Activated naive CD8-positive, alpha-beta T cell (primary cell): ENCODE data around the gene SEC61A2.

ENCODE experiments used
- H3K27ac Mint-ChIP-seq: one replicate; pipeline ENCODE4 v1.8.0; 2021; ENCODE audit warnings: mixed read lengths
- H3K27me3 Mint-ChIP-seq: one replicate; pipeline ENCODE4 v1.8.0; 2021; ENCODE audit warnings: mixed read lengths
- H3K36me3 Mint-ChIP-seq: one replicate; pipeline ENCODE4 v1.8.0; 2021; ENCODE audit warnings: mixed read lengths
- H3K4me1 Mint-ChIP-seq: one replicate; pipeline ENCODE4 v1.8.0; 2021; ENCODE audit warnings: low read depth, mixed read lengths
- H3K4me3 Mint-ChIP-seq: one replicate; pipeline ENCODE4 v1.8.0; 2021; ENCODE audit warnings: mild to moderate bottlenecking, mixed read lengths
- H3K9me3 Mint-ChIP-seq: one replicate; pipeline ENCODE4 v1.8.0; 2021; ENCODE audit warnings: low read depth, mixed read lengths

The SEC61A2 gene

GRCh38 chr10:12180221-12180974 lies 50.9 kb downstream of the SEC61A2 start:
- peak overlapping the region; percentile 84 for H3K27ac Mint-ChIP-seq
- peaks cover 26% of the 10 kb centered on the region for H3K4me1 Mint-ChIP-seq
- no peaks in the 10 kb centered on the region for H3K27me3 Mint-ChIP-seq
- peaks cover 14% of the 10 kb centered on the region for H3K36me3 Mint-ChIP-seq
- H3K4me3 Mint-ChIP-seq, result peak overlapping the region; percentile 42
- no peaks in the 10 kb centered on the region for H3K9me3 Mint-ChIP-seq

GRCh38 chr10:12181065-12181775 lies 51.7 kb downstream of the SEC61A2 start:
- H3K27me3 Mint-ChIP-seq, result no peaks in the 10 kb centered on the region
- peak overlapping the region; percentile 84 for H3K27ac Mint-ChIP-seq
- peaks cover 19% of the 10 kb centered on the region for H3K36me3 Mint-ChIP-seq
- H3K4me1 Mint-ChIP-seq, result peaks cover 31% of the 10 kb centered on the region
- H3K4me3 Mint-ChIP-seq, result peak overlapping the region; percentile 42
- H3K9me3 Mint-ChIP-seq, result no peaks in the 10 kb centered on the region

GRCh38 chr10:12184165-12184564 lies 54.7 kb downstream of the SEC61A2 start:
- Mint-ChIP-seq H3K27me3 (no peaks in the 10 kb centered on the region), H3K27ac (no peak overlapping the region), H3K4me1 (peaks cover 41% of the 10 kb centered on the region), H3K4me3 (no peak overlapping the region), H3K9me3 (no peaks in the 10 kb centered on the region), H3K36me3 (peaks cover 19% of the 10 kb centered on the region)

GRCh38 chr10:12186323-12186722 lies 56.8 kb downstream of the SEC61A2 start:
- Mint-ChIP-seq H3K27ac (peak overlapping the region; percentile 11), H3K4me3 (no peak overlapping the region)

GRCh38 chr10:12187321-12187905 lies 57.9 kb downstream of the SEC61A2 start:
- H3K27me3 Mint-ChIP-seq, result no peaks in the 10 kb centered on the region
- H3K4me1 Mint-ChIP-seq, result peaks cover 35% of the 10 kb centered on the region
- no peak overlapping the region for H3K27ac Mint-ChIP-seq
- H3K9me3 Mint-ChIP-seq, result no peaks in the 10 kb centered on the region
- H3K36me3 Mint-ChIP-seq, result peaks cover 12% of the 10 kb centered on the region
- no peak overlapping the region for H3K4me3 Mint-ChIP-seq

More at GRCh38 chr10:12186323-12186722, 56.8 kb downstream of the SEC61A2 start:
- Mint-ChIP-seq H3K4me1 (peaks cover 30% of the 10 kb centered on the region), H3K9me3 (no peaks in the 10 kb centered on the region), H3K27me3 (no peaks in the 10 kb centered on the region), H3K36me3 (peaks cover 14% of the 10 kb centered on the region)

- Mint-ChIP-seq H3K36me3 (peaks cover 11% of the 10 kb centered on the region), H3K4me3 (no peak overlapping the region), H3K9me3 (no peaks in the 10 kb centered on the region), H3K4me1 (peaks cover 39% of the 10 kb centered on the region), H3K27me3 (no peaks in the 10 kb centered on the region), H3K27ac (peak overlapping the region; percentile 28)
These were observed 59.2 kb downstream of the SEC61A2 start for GRCh38 chr10:12188656-12189055.

GRCh38 chr10:12189426-12189825 lies 59.9 kb downstream of the SEC61A2 start:
- Mint-ChIP-seq H3K4me3 (no peak overlapping the region), H3K27ac (no peak overlapping the region), H3K27me3 (no peaks in the 10 kb centered on the region), H3K36me3 (peaks cover 11% of the 10 kb centered on the region), H3K9me3 (no peaks in the 10 kb centered on the region), H3K4me1 (peaks cover 44% of the 10 kb centered on the region)

GRCh38 chr10:12191715-12192114 lies 62.2 kb downstream of the SEC61A2 start:
- H3K27ac Mint-ChIP-seq, result no peak overlapping the region
- no peaks in the 10 kb centered on the region for H3K9me3 Mint-ChIP-seq
- H3K4me3 Mint-ChIP-seq, result peak overlapping the region; percentile 27
- H3K4me1 Mint-ChIP-seq, result peaks cover 49% of the 10 kb centered on the region
- peaks cover 5% of the 10 kb centered on the region for H3K36me3 Mint-ChIP-seq
- H3K27me3 Mint-ChIP-seq, result no peaks in the 10 kb centered on the region

GRCh38 chr10:12193193-12193592 lies 63.7 kb downstream of the SEC61A2 start:
- Mint-ChIP-seq H3K4me3 (peak overlapping the region; percentile 71), H3K27me3 (no peaks in the 10 kb centered on the region), H3K9me3 (no peaks in the 10 kb centered on the region), H3K36me3 (peaks cover 7% of the 10 kb centered on the region), H3K27ac (no peak overlapping the region), H3K4me1 (peaks cover 50% of the 10 kb centered on the region)

- H3K4me3 Mint-ChIP-seq, result peak overlapping the region; percentile 100
- H3K27me3 Mint-ChIP-seq, result no peaks in the 10 kb centered on the region
- H3K27ac Mint-ChIP-seq, result peak overlapping the region; percentile 99
- H3K9me3 Mint-ChIP-seq, result no peaks in the 10 kb centered on the region
- peaks cover 14% of the 10 kb centered on the region for H3K36me3 Mint-ChIP-seq
- H3K4me1 Mint-ChIP-seq, result peaks cover 62% of the 10 kb centered on the region
These were observed 65.3 kb downstream of the SEC61A2 start for GRCh38 chr10:12194752-12195271.

GRCh38 chr10:12195281-12195602 lies 65.8 kb downstream of the SEC61A2 start:
- no peaks in the 10 kb centered on the region for H3K27me3 Mint-ChIP-seq
- peaks cover 60% of the 10 kb centered on the region for H3K4me1 Mint-ChIP-seq
- H3K36me3 Mint-ChIP-seq, result peaks cover 14% of the 10 kb centered on the region
- peak overlapping the region; percentile 99 for H3K27ac Mint-ChIP-seq
- H3K9me3 Mint-ChIP-seq, result no peaks in the 10 kb centered on the region
- peak overlapping the region; percentile 100 for H3K4me3 Mint-ChIP-seq

- peaks cover 14% of the 10 kb centered on the region for H3K36me3 Mint-ChIP-seq
- peaks cover 58% of the 10 kb centered on the region for H3K4me1 Mint-ChIP-seq
- H3K9me3 Mint-ChIP-seq, result no peaks in the 10 kb centered on the region
- H3K27ac Mint-ChIP-seq, result peak within 1 kb of the TSS; percentile 99
- H3K27me3 Mint-ChIP-seq, result no peaks in the 10 kb centered on the region
- peak within 1 kb of the TSS; percentile 100 for H3K4me3 Mint-ChIP-seq
These were observed 66.4 kb downstream of the SEC61A2 start, which contains the start of the genes CDC123 and NUDT5 for GRCh38 chr10:12195603-12196506. Gene CDC123 (plus strand): TSS chr10:12196188. CDS start chr10:12196246, 58 bp downstream. Gene NUDT5 (minus strand): TSS chr10:12195891. CDS start chr10:12186291, 9,600 bp downstream.

GRCh38 chr10:12196531-12197211 lies 67.2 kb downstream of the SEC61A2 start:
- no peaks in the 10 kb centered on the region for H3K9me3 Mint-ChIP-seq
- peak overlapping the region; percentile 100 for H3K4me3 Mint-ChIP-seq
- no peaks in the 10 kb centered on the region for H3K27me3 Mint-ChIP-seq
- peaks cover 60% of the 10 kb centered on the region for H3K4me1 Mint-ChIP-seq
- peaks cover 22% of the 10 kb centered on the region for H3K36me3 Mint-ChIP-seq
- H3K27ac Mint-ChIP-seq, result peak overlapping the region; percentile 99

- Mint-ChIP-seq H3K27ac (no peak overlapping the region), H3K9me3 (no peaks in the 10 kb centered on the region), H3K4me3 (peak overlapping the region; percentile 70), H3K36me3 (peaks cover 20% of the 10 kb centered on the region), H3K4me1 (peaks cover 62% of the 10 kb centered on the region), H3K27me3 (no peaks in the 10 kb centered on the region)
These were observed 68.7 kb downstream of the SEC61A2 start for GRCh38 chr10:12198156-12198555.
